Fibroblast of upper back skin (primary cell): Measurements from ENCODE around the gene CNBP.
"Not testable (repeated sequence)": the region's sequence is repeated elsewhere in the genome, so short reads cannot be mapped to it uniquely, and the experiment has no call there.

ENCODE experiments used
- DNase-seq: peaks from one replicate; pipeline ENCODE4 v3.0.0-alpha.2; 2013

CNBP gene

GRCh38 chr3:129184784-129185542 is 1.3 kb upstream of the CNBP start:
- not testable (repeated sequence) for DNase-seq

- DNase-seq, result no peak
Measured at GRCh38 chr3:129184396-129184657, 631 bp upstream of the CNBP start.

- DNase-seq, result peak; percentile 47
Measured at GRCh38 chr3:129182390-129183185, 1.1 kb downstream of the CNBP start.

GRCh38 chr3:129181819-129182218 is 1.9 kb downstream of the CNBP start:
- DNase-seq, result no peak

GRCh38 chr3:129180461-129180860 is 3.2 kb downstream of the CNBP start:
- DNase-seq, result no peak

GRCh38 chr3:129176051-129176450 is 7.6 kb downstream of the CNBP start:
- no peak for DNase-seq

- DNase-seq, result no peak
Measured at GRCh38 chr3:129173725-129174124, 10.0 kb downstream of the CNBP start.

- DNase-seq, result no peak
Measured at GRCh38 chr3:129173206-129173605, 10.5 kb downstream of the CNBP start.

GRCh38 chr3:129166579-129167332 is 16.9 kb downstream of the CNBP start:
- no peak for DNase-seq

GRCh38 chr3:129165594-129165993 is 18.1 kb downstream of the CNBP start:
- not testable (repeated sequence) for DNase-seq

GRCh38 chr3:129164500-129164899 is 19.2 kb downstream of the CNBP start:
- DNase-seq, result no peak

GRCh38 chr3:129162729-129163579 is 20.7 kb downstream of the CNBP start:
- no peak for DNase-seq

GRCh38 chr3:129161860-129162271 is 21.8 kb downstream of the CNBP start:
- no peak for DNase-seq

- DNase-seq, result peak; percentile 96
Measured at GRCh38 chr3:129160891-129161859, 22.5 kb downstream of the CNBP start, which contains the start of gene ISY1. Gene ISY1 (minus strand): TSS chr3:129161063. CDS start chr3:129160975, 88 bp downstream.

- DNase-seq, result no peak
Measured at GRCh38 chr3:129144786-129145185, 38.9 kb downstream of the CNBP start.

- DNase-seq, result not testable (repeated sequence)
Measured at GRCh38 chr3:129141011-129141410, 42.7 kb downstream of the CNBP start.

GRCh38 chr3:129139911-129140310 is 43.8 kb downstream of the CNBP start:
- no peak for DNase-seq

GRCh38 chr3:129136275-129136674 is 47.4 kb downstream of the CNBP start:
- not testable (repeated sequence) for DNase-seq

GRCh38 chr3:129132097-129132866 is 51.4 kb downstream of the CNBP start:
- no peak for DNase-seq

- no peak for DNase-seq
Measured at GRCh38 chr3:129131465-129132088, 52.1 kb downstream of the CNBP start.
